GM12891 (cell line): ENCODE measurements around the gene STK39.

Experiments used
- DNase-seq: peaks from one replicate; pipeline ENCODE4 v3.0.0; 2011; ENCODE audit warnings: low spot score; ENCODE audit not compliant: insufficient read length
- FAIRE-seq: peaks from 2 replicates; lab custom pipeline; 2011; peaks lifted over from hg19 to GRCh38; lab: Jason Lieb, UNC
- PAX5 ChIP-seq: IDR thresholded peaks from 2 replicates; pipeline ENCODE4 v1.6.1; 2011; ENCODE audit warnings: low read length, moderate library complexity, mild to moderate bottlenecking; ENCODE audit not compliant: insufficient read depth, severe bottlenecking
- POLR2A ChIP-seq: IDR thresholded peaks from 2 replicates; pipeline ENCODE4 v1.6.1; 2011; ENCODE audit warnings: low read depth, low read length, control low read depth
- POLR2AphosphoS5 ChIP-seq: IDR thresholded peaks from 2 replicates; pipeline ENCODE4 v1.6.1; 2011; ENCODE audit warnings: low read depth, low read length, control low read depth
- POU2F2 ChIP-seq: IDR thresholded peaks from 2 replicates; pipeline ENCODE4 v1.6.1; 2011; ENCODE audit warnings: low read depth, mild to moderate bottlenecking, control low read depth, low read length, moderate library complexity
- SPI1 ChIP-seq: IDR thresholded peaks from 2 replicates; pipeline ENCODE4 v1.6.1; 2011; ENCODE audit warnings: low read depth, low read length, control low read depth
- TAF1 ChIP-seq: IDR thresholded peaks from 2 replicates; pipeline ENCODE4 v1.6.1; 2011; ENCODE audit warnings: low read depth, low read length, control low read depth

STK39 gene

DNA sequence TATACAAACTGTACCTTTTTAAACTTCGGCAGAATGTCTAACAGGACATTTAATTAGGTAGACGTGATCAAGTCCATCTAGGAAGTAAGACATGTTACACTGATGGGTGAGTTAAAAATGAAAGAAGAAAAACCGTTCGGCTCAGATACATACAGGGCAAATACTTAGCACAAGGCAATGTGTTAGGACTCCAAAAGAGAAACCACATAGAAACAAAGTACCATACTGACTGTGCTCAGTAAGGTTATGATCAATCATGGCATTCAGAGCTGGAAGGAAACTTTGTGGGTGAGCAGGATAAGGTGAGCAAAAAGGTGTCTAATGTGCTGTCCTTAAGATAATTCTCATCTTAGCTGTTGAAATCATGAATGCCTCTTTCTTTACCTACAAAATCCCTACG is 211.9 kb downstream of the STK39 start:
- no peak for FAIRE-seq
- no peak for TF ChIP-seq POLR2A
- no peak for TF ChIP-seq POLR2AphosphoS5
- no peak for TF ChIP-seq PAX5
- no peak for TF ChIP-seq SPI1
- TF ChIP-seq TAF1, result no peak
- TF ChIP-seq POU2F2, result no peak
- no peak for DNase-seq

DNA sequence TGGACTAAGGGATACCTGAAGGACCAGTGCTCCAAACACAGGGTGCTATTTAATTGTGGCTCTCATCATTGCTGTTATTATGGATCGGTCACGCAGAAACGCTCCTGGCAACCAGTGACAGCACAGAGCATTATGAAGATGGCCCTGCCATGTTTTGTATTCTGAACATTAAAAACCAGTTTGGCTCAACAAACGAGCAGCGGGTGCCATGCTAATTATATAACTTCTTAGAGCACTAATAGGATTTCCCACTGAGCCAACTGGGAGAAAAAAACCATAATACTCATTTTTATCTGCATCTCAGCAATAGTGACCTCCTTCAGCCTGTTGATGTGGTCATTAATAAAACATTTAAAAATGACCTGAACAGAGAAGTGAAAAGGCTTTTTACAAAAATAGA is 212.8 kb downstream of the STK39 start:
- DNase-seq (no peak), FAIRE-seq (no peak)
- no peak for TF ChIP-seq POU2F2
- no peak for TF ChIP-seq TAF1
- no peak for TF ChIP-seq SPI1
- no peak for TF ChIP-seq PAX5
- TF ChIP-seq POLR2AphosphoS5, result no peak
- no peak for TF ChIP-seq POLR2A

GRCh38 chr2:168033966-168034365 is 213.4 kb downstream of the STK39 start:
- DNase-seq (no peak), FAIRE-seq (no peak)
- TF ChIP-seq POLR2AphosphoS5 (no peak), PAX5 (no peak), TAF1 (no peak), SPI1 (no peak), POLR2A (no peak), POU2F2 (no peak)

DNA sequence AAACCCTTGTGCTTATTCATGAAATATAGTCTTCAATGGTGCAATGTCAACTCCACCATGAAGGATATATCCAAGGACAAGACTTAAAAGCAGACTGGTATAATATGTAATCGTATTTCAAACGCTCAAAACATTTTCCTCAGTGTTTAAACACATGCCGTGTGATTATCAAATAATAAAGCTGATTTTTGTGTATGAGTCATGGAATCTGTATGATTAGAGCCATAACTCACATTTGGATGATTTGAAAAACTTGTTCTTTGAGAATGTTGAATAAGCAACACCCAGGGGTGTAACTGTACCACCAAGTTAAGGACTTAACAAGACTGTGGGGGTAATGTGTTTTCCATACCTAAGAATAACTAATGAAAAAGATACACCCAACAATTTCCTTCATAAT is 215.3 kb downstream of the STK39 start:
- no peak for DNase-seq
- FAIRE-seq, result no peak
- TF ChIP-seq POU2F2 (no peak), SPI1 (no peak), POLR2A (no peak), TAF1 (no peak), POLR2AphosphoS5 (no peak), PAX5 (no peak)

DNA sequence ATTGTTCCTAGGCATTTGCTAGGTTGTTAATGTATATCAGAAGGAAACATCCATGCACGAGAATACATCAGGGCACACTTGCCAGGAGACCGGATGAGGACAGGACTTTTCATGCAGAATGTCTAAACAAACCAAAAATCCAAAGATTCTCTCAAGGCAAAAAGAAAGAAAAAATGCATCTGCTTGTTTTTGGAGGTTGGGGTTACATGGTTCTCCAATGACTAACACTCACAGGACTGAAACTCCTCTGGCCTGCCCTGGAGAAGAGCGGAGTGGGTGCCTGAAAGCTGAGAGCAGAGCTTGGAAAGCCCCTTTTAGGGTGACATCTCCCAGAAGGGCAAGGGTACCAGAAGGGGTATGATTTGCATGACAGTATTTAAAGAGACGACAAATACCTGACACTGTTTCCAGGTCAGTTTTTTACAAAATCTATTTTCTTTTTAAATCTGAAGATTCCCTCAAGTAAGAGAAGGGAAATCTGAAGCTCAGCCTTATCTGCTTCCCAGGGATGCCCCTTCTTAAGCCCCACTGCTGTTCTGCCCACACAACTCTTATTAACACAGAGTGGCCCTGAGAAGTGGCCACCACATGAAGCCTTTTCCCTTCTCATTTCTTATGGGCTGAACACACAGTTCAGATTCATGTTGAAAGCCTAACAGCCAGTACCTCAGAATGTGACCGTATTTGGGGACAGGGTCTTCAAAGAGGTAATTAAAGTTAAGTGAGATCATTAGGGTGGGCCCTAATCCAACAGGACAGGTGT is 216.4 kb downstream of the STK39 start:
- TF ChIP-seq SPI1 (no peak), TAF1 (no peak), POU2F2 (no peak), POLR2AphosphoS5 (no peak), POLR2A (no peak), PAX5 (no peak)
- FAIRE-seq (peak; percentile 35), DNase-seq (no peak)

GRCh38 chr2:168029071-168029470 is 218.3 kb downstream of the STK39 start:
- no peak for DNase-seq
- TF ChIP-seq POLR2A (no peak), TAF1 (no peak), POLR2AphosphoS5 (no peak), PAX5 (no peak), POU2F2 (no peak), SPI1 (no peak)
- no peak for FAIRE-seq

DNA sequence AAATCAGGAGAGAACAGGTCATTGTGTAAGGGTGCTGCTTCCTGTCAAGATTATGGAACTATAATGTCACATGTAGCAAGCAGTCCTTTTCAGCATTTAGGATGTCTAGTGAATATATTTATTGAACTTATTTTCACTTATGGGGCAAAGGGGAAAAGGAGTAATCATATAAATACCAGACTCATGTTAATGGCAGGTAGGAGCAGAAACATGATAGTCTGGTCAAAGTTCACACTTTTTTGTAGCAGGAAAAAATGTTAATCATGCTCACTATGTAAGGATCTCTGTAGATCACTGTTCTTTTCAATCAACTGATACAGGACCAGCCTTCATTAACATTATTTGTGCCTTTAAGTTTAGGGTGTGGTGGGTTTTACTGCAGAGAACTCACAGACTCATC is 219.0 kb downstream of the STK39 start:
- FAIRE-seq (no peak), DNase-seq (no peak)
- TF ChIP-seq PAX5 (no peak), SPI1 (no peak), POU2F2 (no peak), POLR2AphosphoS5 (no peak)

- TF ChIP-seq POU2F2 (no peak), POLR2A (no peak), TAF1 (no peak), PAX5 (no peak), POLR2AphosphoS5 (no peak), SPI1 (no peak)
- FAIRE-seq (no peak), DNase-seq (no peak)
Measured at GRCh38 chr2:168025487-168026202, 221.8 kb downstream of the STK39 start.

GRCh38 chr2:168024459-168024858 is 222.9 kb downstream of the STK39 start:
- no peak for FAIRE-seq

More at GRCh38 chr2:168024459-168024858, 222.9 kb downstream of the STK39 start:
- TF ChIP-seq POU2F2, result no peak
- no peak for TF ChIP-seq POLR2A
- TF ChIP-seq TAF1, result no peak
- no peak for TF ChIP-seq SPI1
- no peak for TF ChIP-seq POLR2AphosphoS5
- TF ChIP-seq PAX5, result no peak
- no peak for DNase-seq
